ENCODE measurements around the gene MARCKS. TPM values are rescaled to one million over a fixed set of nuclear protein-coding genes. Genes with fewer than 3 reads are reported as not detected.

Gene MARCKS
- total RNA-seq, 1 donor from 2014 or later: 890 TPM

GRCh38 chr6:113873043-113873667 lies 16.0 kb downstream of the MARCKS start:
- no peak for DNase-seq (ENCODE audit: extremely low spot score, unreplicated experiment)
- peaks cover 2% of the 10 kb centered on the region for H3K36me3 Mint-ChIP-seq (ENCODE audit: unreplicated experiment)
- peak overlapping the region; percentile 55 for H3K4me3 Mint-ChIP-seq (ENCODE audit: unreplicated experiment)
- H3K27me3 Mint-ChIP-seq (ENCODE audit: unreplicated experiment): no peaks in the 10 kb centered on the region
- H3K27ac Mint-ChIP-seq (ENCODE audit: unreplicated experiment): no peak overlapping the region
- peaks cover 46% of the 10 kb centered on the region for H3K4me1 Mint-ChIP-seq (ENCODE audit: unreplicated experiment)
- H3K9me3 Mint-ChIP-seq (ENCODE audit: unreplicated experiment): no peaks in the 10 kb centered on the region
- TF ChIP-seq CTCF (IDR thresholded peaks at IDR 0.05): no peak

GRCh38 chr6:113875470-113875869 lies 18.3 kb downstream of the MARCKS start:
- Mint-ChIP-seq H3K27me3 (ENCODE audit: unreplicated experiment) (no peaks in the 10 kb centered on the region), H3K4me1 (ENCODE audit: unreplicated experiment) (peaks cover 47% of the 10 kb centered on the region), H3K36me3 (ENCODE audit: unreplicated experiment) (peaks cover 2% of the 10 kb centered on the region), H3K27ac (ENCODE audit: unreplicated experiment) (peak overlapping the region; percentile 72), H3K4me3 (ENCODE audit: unreplicated experiment) (no peak overlapping the region), H3K9me3 (ENCODE audit: unreplicated experiment) (no peaks in the 10 kb centered on the region)
- DNase-seq (ENCODE audit: extremely low spot score, unreplicated experiment): no peak
- no peak for TF ChIP-seq CTCF (IDR thresholded peaks at IDR 0.05)

DNA sequence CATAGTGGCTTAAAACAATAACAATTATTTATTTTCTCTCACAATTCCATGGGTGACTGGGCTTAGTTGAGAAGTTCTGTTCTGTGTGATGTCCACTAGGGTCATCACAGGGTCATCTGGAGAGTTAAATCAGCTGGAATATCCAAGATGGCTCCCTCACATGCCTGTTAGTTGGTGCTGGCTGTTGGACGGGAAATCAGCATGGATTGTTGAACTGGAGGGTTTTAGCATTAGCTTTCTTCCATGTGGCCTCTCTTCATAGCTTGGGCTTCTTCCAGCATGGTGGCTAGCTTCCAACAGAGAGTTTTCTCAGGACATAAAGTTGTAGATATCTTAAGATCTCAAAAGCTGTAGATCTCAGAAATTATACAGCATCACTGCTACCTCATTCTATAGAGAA lies 19.6 kb downstream of the MARCKS start:
- Mint-ChIP-seq H3K4me3 (ENCODE audit: unreplicated experiment) (no peak overlapping the region), H3K9me3 (ENCODE audit: unreplicated experiment) (no peaks in the 10 kb centered on the region), H3K27me3 (ENCODE audit: unreplicated experiment) (no peaks in the 10 kb centered on the region), H3K4me1 (ENCODE audit: unreplicated experiment) (peaks cover 44% of the 10 kb centered on the region), H3K36me3 (ENCODE audit: unreplicated experiment) (peaks cover 2% of the 10 kb centered on the region), H3K27ac (ENCODE audit: unreplicated experiment) (no peak overlapping the region)
- DNase-seq (ENCODE audit: extremely low spot score, unreplicated experiment): no peak
- TF ChIP-seq CTCF (IDR thresholded peaks at IDR 0.05): no peak

GRCh38 chr6:113879186-113880096 lies 22.3 kb downstream of the MARCKS start:
- Mint-ChIP-seq H3K27me3 (ENCODE audit: unreplicated experiment) (no peaks in the 10 kb centered on the region), H3K36me3 (ENCODE audit: unreplicated experiment) (no peaks in the 10 kb centered on the region), H3K27ac (ENCODE audit: unreplicated experiment) (peak overlapping the region; percentile 85), H3K9me3 (ENCODE audit: unreplicated experiment) (no peaks in the 10 kb centered on the region), H3K4me3 (ENCODE audit: unreplicated experiment) (peak overlapping the region; percentile 51), H3K4me1 (ENCODE audit: unreplicated experiment) (peaks cover 53% of the 10 kb centered on the region)
- no peak for DNase-seq (ENCODE audit: extremely low spot score, unreplicated experiment)
- peak; percentile 79 for TF ChIP-seq CTCF (IDR thresholded peaks at IDR 0.05)

- no peak for TF ChIP-seq CTCF (IDR thresholded peaks at IDR 0.05)
- H3K4me1 Mint-ChIP-seq (ENCODE audit: unreplicated experiment): peaks cover 41% of the 10 kb centered on the region
- peak overlapping the region; percentile 18 for H3K27ac Mint-ChIP-seq (ENCODE audit: unreplicated experiment)
- H3K9me3 Mint-ChIP-seq (ENCODE audit: unreplicated experiment): no peaks in the 10 kb centered on the region
- H3K27me3 Mint-ChIP-seq (ENCODE audit: unreplicated experiment): no peaks in the 10 kb centered on the region
- H3K4me3 Mint-ChIP-seq (ENCODE audit: unreplicated experiment): no peak overlapping the region
- DNase-seq (ENCODE audit: extremely low spot score, unreplicated experiment): no peak
- H3K36me3 Mint-ChIP-seq (ENCODE audit: unreplicated experiment): no peaks in the 10 kb centered on the region
Measured at GRCh38 chr6:113881478-113881980, 24.4 kb downstream of the MARCKS start.
